CD4-positive, CD25-positive, alpha-beta regulatory T cell (primary cell): Measurements from ENCODE around the gene PTGDR2. TPM values are rescaled to one million over a fixed set of nuclear protein-coding genes. Genes with fewer than 3 reads are reported as not detected.

Experiments
- ATAC-seq, 2 donors: fragments of 150-1000 bp; cut with Tn5 transposase; one replicate each; pipeline ENCODE4 v1.10.0; 2021; ENCODE audit warnings: low read depth in 2 of 2, moderate number of reproducible peaks in 2 of 2, moderate library complexity in 1 of 2
- DNase-seq, 3 donors: peaks; one replicate each; pipeline versions ENCODE4 v3.0.0 to v3.0.0-alpha.2; 2012 to 2022; ENCODE audit warnings: mixed read lengths in 1 of 3
- H3K27ac ChIP-seq: one replicate; pipeline ENCODE4 v1.7.0; 2013; ENCODE audit warnings: mild to moderate bottlenecking, low read length; ENCODE audit not compliant: insufficient read depth, poor library complexity, severe bottlenecking
- H3K27me3 ChIP-seq: one replicate; pipeline ENCODE4 v1.7.0; 2013; ENCODE audit warnings: low read length; ENCODE audit not compliant: control insufficient read depth, insufficient read depth
- H3K36me3 ChIP-seq: one replicate; pipeline ENCODE4 v1.7.0; 2013; ENCODE audit warnings: mild to moderate bottlenecking, low read length, moderate library complexity; ENCODE audit not compliant: control insufficient read depth, insufficient read depth
- H3K4me1 ChIP-seq: 2 replicates; pipeline ENCODE4 v1.7.0; 2013; ENCODE audit warnings: mild to moderate bottlenecking, low read length; ENCODE audit not compliant: insufficient read depth, control insufficient read depth, poor library complexity, severe bottlenecking
- H3K4me3 ChIP-seq: one replicate; pipeline ENCODE4 v1.7.0; 2013; ENCODE audit warnings: low read depth, mild to moderate bottlenecking, low read length, moderate library complexity
- H3K9me3 ChIP-seq, 2 experiments: 1 replicate in 1 of 2; 2 replicates in 1 of 2; pipeline ENCODE4 v1.7.0; 2013; ENCODE audit warnings: low read length in 2 of 2, mild to moderate bottlenecking in 1 of 2, moderate library complexity in 1 of 2; ENCODE audit not compliant: control insufficient read depth in 2 of 2
- H3K27ac Mint-ChIP-seq, 3 donors: one replicate each; pipeline ENCODE4 v1.8.0; 2020 to 2022; ENCODE audit warnings: mild to moderate bottlenecking in 3 of 3, mixed read lengths in 3 of 3, moderate library complexity in 2 of 3
- H3K27me3 Mint-ChIP-seq: one replicate; pipeline ENCODE4 v1.8.0; 2022; ENCODE audit warnings: mild to moderate bottlenecking, mixed read lengths
- H3K36me3 Mint-ChIP-seq: one replicate; pipeline ENCODE4 v1.8.0; 2020; ENCODE audit warnings: mixed read lengths
- H3K4me1 Mint-ChIP-seq, 4 donors: one replicate each; pipeline ENCODE4 v1.8.0; 2020 to 2022; ENCODE audit warnings: mixed read lengths in 4 of 4, mild to moderate bottlenecking in 1 of 4
- H3K4me3 Mint-ChIP-seq, 4 donors: one replicate each; pipeline ENCODE4 v1.8.0; 2020 to 2022; ENCODE audit warnings: mild to moderate bottlenecking in 4 of 4, mixed read lengths in 4 of 4, moderate library complexity in 3 of 4
- H3K9me3 Mint-ChIP-seq, 7 donors: one replicate each; pipeline ENCODE4 v1.8.0; 2020 to 2022; ENCODE audit warnings: mixed read lengths in 7 of 7, mild to moderate bottlenecking in 3 of 7, moderate library complexity in 2 of 7
- polyA plus RNA-seq, 4 donors: library from polyadenylated mRNA; unstranded; fragments of 300-500 nt; fragmentation: Illumina TruSeq; gene quantifications; one replicate each; pipeline ENCODE4 v1.2.3, GENCODE V29; 2021
- total RNA-seq: library from RNA; stranded (reverse); gene quantifications from one replicate; pipeline ENCODE4 v1.2.3, GENCODE V29; 2022

Gene PTGDR2
- total and polyA plus RNA-seq, 5 donors from 2014 or later: 0.81 to 2.3 (median 1.1) TPM

DNA sequence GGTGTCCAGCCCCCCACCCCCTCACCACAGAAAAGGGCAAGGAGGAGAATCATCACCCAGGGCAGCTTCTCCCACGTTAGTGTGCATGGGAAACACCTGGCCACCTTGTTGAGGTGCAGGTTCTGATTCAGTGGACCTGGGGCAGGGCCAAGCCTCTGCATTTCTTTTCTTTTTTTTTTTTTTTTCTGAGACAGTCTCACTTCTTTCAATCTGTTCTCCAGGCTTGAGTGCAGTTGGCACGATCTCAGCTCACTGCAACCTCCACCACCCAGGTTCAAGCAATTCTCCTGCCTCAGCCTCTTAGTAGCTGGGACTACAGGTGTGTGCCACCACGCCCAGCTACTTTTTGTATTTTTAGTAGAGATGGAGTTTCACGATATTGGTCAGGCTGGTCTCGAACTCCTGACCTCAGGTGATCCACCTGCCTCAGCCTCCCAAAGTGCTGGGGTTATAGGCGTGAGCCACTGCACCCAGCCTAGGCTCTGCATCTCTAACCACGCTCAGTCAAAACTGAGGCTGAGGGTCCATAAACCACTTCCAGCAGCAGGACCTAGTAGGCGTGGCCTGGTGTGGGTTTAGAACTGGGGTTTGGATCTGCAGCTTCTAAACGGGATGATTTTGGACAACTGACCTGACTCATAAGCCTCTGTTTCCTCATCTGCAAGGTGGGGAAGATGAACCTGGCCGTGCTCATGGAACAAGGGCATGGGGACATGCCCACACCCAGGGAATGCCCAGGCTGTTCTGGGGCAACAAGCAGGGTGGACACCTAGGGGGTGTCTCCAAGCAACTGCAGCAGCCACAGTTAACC lies 12.3 kb upstream of the PTGDR2 start:
- H3K27ac ChIP-seq: no peak overlapping the region
- H3K9me3 Mint-ChIP-seq: peaks cover 0 to 1% (median 0%) of the 10 kb centered on the region in 7 donors
- no peak overlapping the region for H3K4me3 ChIP-seq
- H3K27me3 ChIP-seq: no peaks in the 10 kb centered on the region
- no peaks in the 10 kb centered on the region for H3K4me1 ChIP-seq
- H3K36me3 ChIP-seq: no peaks in the 10 kb centered on the region
- H3K27ac Mint-ChIP-seq: no peak overlapping the region
- no peak overlapping the region for H3K4me3 Mint-ChIP-seq
- DNase-seq (no peak), ATAC-seq (no peak)
- no peaks in the 10 kb centered on the region for H3K9me3 ChIP-seq
- H3K4me1 Mint-ChIP-seq: peaks cover 0 to 3% (median under 1%) of the 10 kb centered on the region in 4 donors
- H3K36me3 Mint-ChIP-seq: no peaks in the 10 kb centered on the region
- no peaks in the 10 kb centered on the region for H3K27me3 Mint-ChIP-seq

DNA sequence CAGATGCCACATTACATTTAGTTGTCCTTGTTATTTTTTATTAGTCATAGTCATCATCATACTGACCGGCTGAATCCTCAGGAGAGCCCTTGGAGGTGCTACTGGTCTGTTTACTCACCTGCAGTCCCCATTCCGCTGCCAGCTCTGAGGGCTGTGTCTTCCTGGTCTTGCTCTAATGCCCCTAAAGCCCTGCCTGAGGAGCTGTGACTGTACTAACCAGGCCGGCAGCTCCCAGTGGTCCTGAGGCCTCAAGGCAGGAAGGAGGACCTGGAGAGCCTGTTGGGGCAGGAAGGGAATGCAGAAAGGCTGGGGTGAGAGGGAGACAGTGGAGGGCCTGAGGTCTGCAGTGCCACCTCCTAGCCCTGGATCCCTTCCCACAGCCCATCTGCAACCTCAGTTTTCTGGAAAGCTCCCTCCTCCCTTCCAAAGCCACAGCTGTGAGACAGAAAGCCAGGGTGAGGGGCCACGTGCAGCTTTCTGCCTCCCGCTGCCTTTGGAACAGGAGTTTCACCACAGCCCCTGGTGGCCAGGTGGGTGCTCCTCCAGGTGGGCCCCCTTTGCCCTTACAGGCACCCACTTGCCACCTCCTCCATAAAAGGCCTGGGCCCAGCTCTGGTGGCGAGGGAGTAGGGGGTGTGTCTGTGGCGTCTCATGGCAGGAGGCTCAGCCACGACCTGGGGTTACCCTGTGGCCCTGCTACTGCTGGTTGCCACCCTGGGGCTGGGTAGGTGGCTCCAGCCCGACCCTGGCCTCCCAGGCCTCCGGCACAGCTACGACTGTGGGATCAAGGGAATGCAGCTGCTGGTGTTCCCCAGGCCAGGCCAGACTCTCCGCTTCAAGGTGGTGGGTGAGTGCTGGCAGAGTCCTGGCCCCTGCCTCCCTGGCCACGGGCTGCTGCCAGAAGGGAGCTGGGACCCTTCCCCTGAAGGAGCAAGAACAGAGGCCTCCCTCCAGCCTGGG lies 11.4 kb upstream of the PTGDR2 start, which contains the start of gene ZP1:
ZP1 (plus strand) TSS at position 632 of the 960 bp plus-strand sequence; CDS start at position 652, 20 bp downstream.
- no peak within 1 kb of the TSS for H3K4me3 ChIP-seq
- no peak for DNase-seq
- no peak within 1 kb of the TSS for H3K27ac ChIP-seq
- H3K36me3 Mint-ChIP-seq: no peaks in the 10 kb centered on the region
- no peaks in the 10 kb centered on the region for H3K27me3 ChIP-seq
- no peaks in the 10 kb centered on the region for H3K4me1 ChIP-seq
- H3K9me3 Mint-ChIP-seq: peaks cover 0 to 1% (median 0%) of the 10 kb centered on the region in 7 donors
- no peak within 1 kb of the TSS for H3K4me3 Mint-ChIP-seq
- H3K4me1 Mint-ChIP-seq: no peaks in the 10 kb centered on the region
- no peaks in the 10 kb centered on the region for H3K9me3 ChIP-seq
- H3K27ac Mint-ChIP-seq: peak within 1 kb of the TSS in 1 of 3 donors; percentile 32
- no peaks in the 10 kb centered on the region for H3K27me3 Mint-ChIP-seq
- ATAC-seq: no peak
- H3K36me3 ChIP-seq: no peaks in the 10 kb centered on the region

DNA sequence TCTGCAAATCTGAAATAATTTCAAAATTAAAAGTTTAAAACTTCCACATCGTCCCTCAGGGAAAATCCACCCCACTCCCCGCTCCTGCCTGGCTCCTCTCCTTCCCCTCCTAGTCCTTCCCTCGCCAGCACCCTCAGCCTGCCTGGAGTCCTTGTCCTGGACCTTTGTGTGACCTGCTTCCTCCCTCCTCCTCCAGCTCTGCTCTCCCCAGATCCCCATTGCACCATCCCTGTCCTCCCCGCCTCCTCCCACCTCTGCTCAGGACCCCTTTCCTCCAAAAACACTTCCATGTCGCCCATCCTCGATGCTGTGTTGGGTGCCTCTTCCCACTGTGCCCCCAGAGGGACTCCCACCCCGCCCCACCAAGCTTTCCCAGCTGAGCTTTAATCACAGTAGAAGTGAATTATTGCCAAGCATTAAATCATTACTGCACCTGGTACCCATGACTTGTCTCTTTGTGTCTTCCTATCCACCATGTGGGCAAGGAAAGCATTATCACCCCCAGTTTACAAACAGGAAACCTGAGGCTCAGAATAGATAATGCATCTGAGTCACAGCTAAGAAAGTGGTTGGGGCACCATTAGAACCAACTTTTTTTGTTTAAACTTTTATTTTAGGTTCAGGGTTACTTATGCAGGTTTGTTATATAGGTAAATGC lies 9.2 kb upstream of the PTGDR2 start:
- peak overlapping the region in 1 of 4 donors; percentile 24 for H3K4me3 Mint-ChIP-seq

DNA sequence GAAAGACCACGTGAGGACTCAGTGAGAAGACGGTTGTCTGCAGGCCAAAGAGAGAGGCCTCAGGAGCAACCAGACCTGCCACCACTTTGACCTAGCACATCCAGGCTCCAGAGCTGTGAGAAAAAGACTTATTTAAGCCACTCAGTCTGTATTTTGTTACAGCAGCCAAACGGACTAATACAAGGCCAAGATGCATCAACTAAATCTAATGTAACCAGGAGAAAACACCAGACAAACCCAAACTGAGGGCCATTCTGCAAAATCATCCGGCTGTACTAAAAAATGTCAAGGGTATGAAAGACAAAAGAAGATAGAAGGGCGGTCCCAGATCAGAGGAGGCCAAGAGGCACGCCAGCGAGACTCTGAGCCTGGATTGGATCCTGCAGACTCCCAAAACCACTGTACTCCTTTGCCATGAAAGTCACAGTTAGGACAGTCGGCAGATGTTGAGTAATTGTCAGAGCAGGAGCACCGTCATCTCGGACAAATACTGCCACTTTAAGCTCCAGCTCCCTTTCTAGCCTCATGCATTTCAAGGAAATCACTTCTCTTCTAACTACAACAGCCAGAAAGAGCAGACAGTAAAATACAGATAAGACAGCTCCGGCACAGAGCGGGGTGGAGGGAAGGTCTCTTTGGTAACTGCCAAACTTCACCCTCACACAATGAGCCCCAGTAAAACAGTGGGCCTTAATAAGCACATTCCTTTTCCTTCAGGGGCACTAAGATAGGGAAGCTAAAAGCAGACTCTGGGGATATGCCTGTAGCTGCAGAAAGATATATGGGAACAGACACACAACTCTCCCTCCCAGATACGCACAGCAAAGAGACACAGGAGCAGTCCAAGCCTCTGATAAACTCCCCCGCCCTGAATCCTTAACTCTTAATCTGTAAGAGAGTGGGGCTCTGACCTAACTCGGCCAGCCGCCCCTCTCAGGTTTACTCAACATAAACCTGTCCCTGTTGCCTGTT lies 8.1 kb upstream of the PTGDR2 start:
- no peak for DNase-seq
- H3K27me3 Mint-ChIP-seq: no peaks in the 10 kb centered on the region
- no peak overlapping the region for H3K4me3 ChIP-seq
- no peak overlapping the region for H3K27ac ChIP-seq
- no peak overlapping the region for H3K4me3 Mint-ChIP-seq
- no peaks in the 10 kb centered on the region for H3K27me3 ChIP-seq
- no peak for ATAC-seq
- H3K4me1 Mint-ChIP-seq: peaks cover 0 to 5% (median 4%) of the 10 kb centered on the region in 4 donors
- H3K27ac Mint-ChIP-seq: no peak overlapping the region
- no peaks in the 10 kb centered on the region for H3K36me3 Mint-ChIP-seq
- peaks cover 4% of the 10 kb centered on the region for H3K4me1 ChIP-seq
- H3K9me3 ChIP-seq: no peaks in the 10 kb centered on the region
- H3K36me3 ChIP-seq: no peaks in the 10 kb centered on the region
- H3K9me3 Mint-ChIP-seq: peaks cover 0 to 1% (median 0%) of the 10 kb centered on the region in 7 donors

More for the DNA sequence above, 9.2 kb upstream of the PTGDR2 start:
- ATAC-seq: no peak
- Mint-ChIP-seq H3K27ac (peak overlapping the region in 1 of 3 donors; percentile 0), H3K27me3 (no peaks in the 10 kb centered on the region), H3K9me3 (peaks cover 0 to 1% (median 0%) of the 10 kb centered on the region in 7 donors), H3K36me3 (no peaks in the 10 kb centered on the region), H3K4me1 (no peaks in the 10 kb centered on the region)
- Histone ChIP-seq H3K27me3 (no peaks in the 10 kb centered on the region), H3K36me3 (no peaks in the 10 kb centered on the region), H3K4me1 (no peaks in the 10 kb centered on the region), H3K4me3 (no peak overlapping the region), H3K9me3 (no peaks in the 10 kb centered on the region), H3K27ac (no peak overlapping the region)
- no peak for DNase-seq

DNA sequence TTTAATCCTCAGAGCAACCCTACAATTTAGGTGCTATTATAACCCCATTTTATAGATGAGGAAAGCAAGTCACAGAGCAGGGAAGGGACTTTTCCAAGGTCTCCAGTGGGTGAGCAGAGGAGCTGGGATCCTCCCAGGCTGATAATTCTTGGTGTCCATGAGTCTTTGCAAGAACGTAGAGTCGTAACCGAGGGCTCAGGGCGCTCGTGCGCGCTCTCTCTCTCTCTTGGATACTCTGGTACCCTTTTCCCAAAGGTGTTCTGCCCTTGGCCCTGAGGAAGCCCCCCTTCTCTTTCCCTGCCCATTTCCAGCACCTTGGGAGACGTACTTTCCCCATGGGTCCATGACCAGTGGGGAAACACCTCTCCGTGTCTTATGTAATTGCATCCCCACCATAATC lies 6.4 kb upstream of the PTGDR2 start:
- no peak overlapping the region for H3K27ac ChIP-seq
- Mint-ChIP-seq H3K27me3 (no peaks in the 10 kb centered on the region), H3K4me3 (no peak overlapping the region), H3K36me3 (no peaks in the 10 kb centered on the region), H3K9me3 (peaks cover 0 to 1% (median 0%) of the 10 kb centered on the region in 7 donors), H3K27ac (no peak overlapping the region), H3K4me1 (peaks cover 0 to 17% (median 9%) of the 10 kb centered on the region in 4 donors)
- H3K36me3 ChIP-seq: no peaks in the 10 kb centered on the region
- H3K9me3 ChIP-seq: no peaks in the 10 kb centered on the region
- H3K4me1 ChIP-seq: peaks cover 13% of the 10 kb centered on the region
- no peak for DNase-seq
- no peak overlapping the region for H3K4me3 ChIP-seq
- no peak for ATAC-seq
- no peaks in the 10 kb centered on the region for H3K27me3 ChIP-seq

DNA sequence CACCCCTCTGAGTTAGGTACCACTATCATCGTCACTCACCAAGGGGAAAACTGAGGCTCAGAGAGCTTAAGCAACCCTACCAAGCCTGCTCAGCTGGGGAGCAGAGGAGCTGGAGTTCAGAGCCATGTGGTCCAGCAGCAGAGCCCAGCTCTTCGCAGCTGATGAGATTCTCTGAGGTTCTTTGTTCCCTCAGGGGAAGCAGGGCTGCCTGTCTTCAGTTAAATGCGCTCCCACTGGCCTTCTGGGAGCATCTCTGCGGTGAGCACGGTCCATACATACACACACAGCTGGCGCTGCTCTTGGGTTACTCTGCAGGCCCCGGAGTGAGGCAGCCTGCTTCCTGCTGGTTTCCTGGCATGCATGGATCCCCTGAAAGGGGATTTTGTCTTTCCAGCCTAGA lies 5.2 kb upstream of the PTGDR2 start:
- Histone ChIP-seq H3K27ac (no peak overlapping the region), H3K9me3 (no peaks in the 10 kb centered on the region), H3K4me1 (peaks cover 13% of the 10 kb centered on the region), H3K4me3 (no peak overlapping the region), H3K27me3 (no peaks in the 10 kb centered on the region), H3K36me3 (no peaks in the 10 kb centered on the region)
- Mint-ChIP-seq H3K4me3 (no peak overlapping the region), H3K27me3 (no peaks in the 10 kb centered on the region), H3K9me3 (peaks cover 0 to 1% (median 0%) of the 10 kb centered on the region in 7 donors), H3K27ac (no peak overlapping the region), H3K36me3 (no peaks in the 10 kb centered on the region), H3K4me1 (peaks cover 0 to 17% (median 9%) of the 10 kb centered on the region in 4 donors)
- ATAC-seq (no peak), DNase-seq (no peak)
